ENCODE results near the gene VSX1.

The VSX1 gene

GRCh38 chr20:25087186-25087929, 5.4 kb upstream of the VSX1 start:
- ATAC-seq: no peak
- TF ChIP-seq GLIS3 (CRISPR knock-in tag; IDR thresholded peaks at IDR 0.05) (no peak), TSHZ2 (CRISPR knock-in tag; IDR thresholded peaks at IDR 0.05) (no peak), ZNF70 (CRISPR knock-in tag; IDR thresholded peaks at IDR 0.05) (no peak), BACH2 (CRISPR knock-in tag; IDR thresholded peaks at IDR 0.05; ENCODE audit: borderline replicate concordance) (no peak), SNAI2 (CRISPR knock-in tag; IDR thresholded peaks at IDR 0.05) (no peak), RARB (CRISPR knock-in tag; IDR thresholded peaks at IDR 0.05) (no peak), ZNF565 (CRISPR knock-in tag; conservative IDR thresholded peaks at IDR 0.05; ENCODE audit: low read depth) (no peak), CSDC2 (CRISPR knock-in tag; IDR thresholded peaks at IDR 0.05) (no peak), CSRNP3 (CRISPR knock-in tag; IDR thresholded peaks at IDR 0.05) (no peak), PPARA (CRISPR knock-in tag; IDR thresholded peaks at IDR 0.05; ENCODE audit: borderline replicate concordance) (no peak), ZFP30 (CRISPR knock-in tag; IDR thresholded peaks at IDR 0.05) (no peak)
- TF ChIP-seq, protein P1, sequence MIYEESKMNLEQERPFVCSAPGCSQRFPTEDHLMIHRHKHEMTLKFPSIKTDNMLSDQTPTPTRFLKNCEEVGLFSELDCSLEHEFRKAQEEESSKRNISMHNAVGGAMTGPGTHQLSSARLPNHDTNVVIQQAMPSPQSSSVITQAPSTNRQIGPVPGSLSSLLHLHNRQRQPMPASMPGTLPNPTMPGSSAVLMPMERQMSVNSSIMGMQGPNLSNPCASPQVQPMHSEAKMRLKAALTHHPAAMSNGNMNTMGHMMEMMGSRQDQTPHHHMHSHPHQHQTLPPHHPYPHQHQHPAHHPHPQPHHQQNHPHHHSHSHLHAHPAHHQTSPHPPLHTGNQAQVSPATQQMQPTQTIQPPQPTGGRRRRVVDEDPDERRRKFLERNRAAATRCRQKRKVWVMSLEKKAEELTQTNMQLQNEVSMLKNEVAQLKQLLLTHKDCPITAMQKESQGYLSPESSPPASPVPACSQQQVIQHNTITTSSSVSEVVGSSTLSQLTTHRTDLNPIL (CRISPR knock-in tag; IDR thresholded peaks at IDR 0.05; ENCODE audit: low read depth): no peak

- ATAC-seq: no peak
- TF ChIP-seq BACH2 (CRISPR knock-in tag; IDR thresholded peaks at IDR 0.05; ENCODE audit: borderline replicate concordance) (no peak), GLIS3 (CRISPR knock-in tag; IDR thresholded peaks at IDR 0.05) (no peak), TOX (CRISPR knock-in tag; IDR thresholded peaks at IDR 0.05; ENCODE audit: borderline replicate concordance) (no peak), ZNF565 (CRISPR knock-in tag; conservative IDR thresholded peaks at IDR 0.05; ENCODE audit: low read depth) (no peak), TCF4 (CRISPR knock-in tag; IDR thresholded peaks at IDR 0.05; ENCODE audit: borderline replicate concordance) (no peak), ZFP3 (CRISPR knock-in tag; IDR thresholded peaks at IDR 0.05) (no peak), ZC3H10 (CRISPR knock-in tag; IDR thresholded peaks at IDR 0.05) (no peak)
These were observed 4.0 kb upstream of the VSX1 start for GRCh38 chr20:25085756-25086495.

GRCh38 chr20:25084626-25085187, 2.8 kb upstream of the VSX1 start:
- TF ChIP-seq ZNF565 (CRISPR knock-in tag; conservative IDR thresholded peaks at IDR 0.05; ENCODE audit: low read depth): no peak
- no peak for TF ChIP-seq GLIS3 (CRISPR knock-in tag; IDR thresholded peaks at IDR 0.05)
- TF ChIP-seq ZNF70 (CRISPR knock-in tag; IDR thresholded peaks at IDR 0.05): no peak
- TF ChIP-seq ZNF8 (CRISPR knock-in tag; IDR thresholded peaks at IDR 0.05): no peak
- no peak for TF ChIP-seq SNAI2 (CRISPR knock-in tag; IDR thresholded peaks at IDR 0.05)
- TF ChIP-seq ISL1 (CRISPR knock-in tag; IDR thresholded peaks at IDR 0.05): no peak
- no peak for TF ChIP-seq TSHZ2 (CRISPR knock-in tag; IDR thresholded peaks at IDR 0.05)
- no peak for TF ChIP-seq ZC3H10 (CRISPR knock-in tag; IDR thresholded peaks at IDR 0.05)
- TF ChIP-seq ESRRG (CRISPR knock-in tag; IDR thresholded peaks at IDR 0.05): no peak
- no peak for TF ChIP-seq TOX (CRISPR knock-in tag; IDR thresholded peaks at IDR 0.05; ENCODE audit: borderline replicate concordance)
- TF ChIP-seq ZFP30 (CRISPR knock-in tag; IDR thresholded peaks at IDR 0.05): no peak
- no peak for TF ChIP-seq ARNTL (CRISPR knock-in tag; IDR thresholded peaks at IDR 0.05; ENCODE audit: borderline replicate concordance, low read depth)
- TF ChIP-seq ZFP3 (CRISPR knock-in tag; IDR thresholded peaks at IDR 0.05): no peak
- TF ChIP-seq CSDC2 (CRISPR knock-in tag; IDR thresholded peaks at IDR 0.05): no peak
- no peak for TF ChIP-seq CSRNP3 (CRISPR knock-in tag; IDR thresholded peaks at IDR 0.05)
- no peak for TF ChIP-seq OSR1 (CRISPR knock-in tag; IDR thresholded peaks at IDR 0.05)
- no peak for ATAC-seq

Measured in SK-N-SH treated with all-trans-retinoic acid at 6 μM for 48 hours (cell line).